Hematopoietic multipotent progenitor cell treated with erythropoietin and hydrocortisone succinate and interleukin-3 and kit ligand, for 4 days (in vitro differentiated cells): ENCODE measurements around the gene TSHZ2.
A peak's percentile ranks its signal among the peaks of the same experiment; 100 is the strongest.

ENCODE experiments used
- DNase-seq: peaks from one replicate; pipeline ENCODE4 v3.0.0-alpha.2; 2015

The TSHZ2 gene

DNA sequence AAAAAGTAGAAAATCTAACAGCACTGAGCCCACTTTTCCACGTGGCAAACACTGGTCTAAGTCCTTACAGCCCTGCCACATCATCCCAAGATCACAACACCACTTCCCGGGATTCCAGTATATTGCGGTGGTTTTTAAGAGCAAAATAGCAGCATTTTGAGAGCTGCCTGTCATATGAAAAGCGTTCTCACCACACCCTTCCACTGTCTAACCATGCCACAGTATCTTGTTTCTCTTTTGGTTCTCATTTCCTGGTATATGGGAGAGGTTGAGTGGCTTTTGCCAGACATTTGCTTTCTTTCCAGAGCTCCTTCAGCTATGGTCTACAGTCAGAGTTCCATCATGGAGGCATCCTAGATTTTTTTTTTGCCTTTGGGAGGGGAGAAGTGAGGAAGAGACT lies 243.0 kb downstream of the TSHZ2 start:
- no peak for DNase-seq

- DNase-seq: no peak
These were observed 244.3 kb downstream of the TSHZ2 start for GRCh38 chr20:53216478-53216855.

- DNase-seq: peak; percentile 60
These were observed 244.9 kb downstream of the TSHZ2 start for GRCh38 chr20:53216856-53217576.

DNA sequence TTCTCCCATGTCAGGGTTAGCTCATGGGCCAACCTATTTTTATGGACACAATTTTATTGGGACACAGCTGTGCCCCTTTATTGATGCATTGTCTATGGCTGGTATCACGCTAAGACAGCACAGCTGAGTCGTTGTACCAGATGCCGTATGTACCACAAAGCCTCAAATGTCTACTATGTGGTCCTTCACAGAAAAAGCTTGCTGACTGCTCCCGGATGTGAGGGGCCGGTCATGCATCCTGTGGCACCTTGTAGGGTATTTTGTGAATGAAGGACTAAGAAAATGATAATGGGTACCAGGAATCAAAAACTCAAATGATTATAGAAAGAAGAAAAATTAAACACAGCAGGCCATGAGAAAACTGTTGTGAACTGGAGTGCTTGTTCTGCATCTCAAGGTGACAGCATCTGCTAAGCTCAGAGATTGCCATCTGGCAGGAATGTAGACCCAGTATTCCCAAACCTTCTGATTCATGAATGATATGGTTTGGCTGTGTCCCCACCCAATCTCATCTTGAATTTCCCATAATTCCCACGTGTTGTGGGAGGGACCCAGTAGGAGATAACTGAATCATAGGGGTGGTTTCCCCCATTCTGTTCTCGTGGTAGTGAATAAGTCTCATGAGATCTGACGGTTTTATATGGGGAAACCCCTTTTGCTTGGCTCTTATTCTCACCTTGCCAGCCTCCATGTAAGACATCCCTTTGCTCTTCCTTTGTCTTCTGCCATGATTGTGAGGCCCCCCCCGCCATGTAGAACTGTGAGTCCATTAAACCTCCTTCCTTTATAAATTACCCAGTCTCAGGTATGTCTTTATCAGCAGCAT lies 248.5 kb downstream of the TSHZ2 start:
- DNase-seq: no peak

GRCh38 chr20:53221731-53222130 lies 249.6 kb downstream of the TSHZ2 start:
- no peak for DNase-seq

DNA sequence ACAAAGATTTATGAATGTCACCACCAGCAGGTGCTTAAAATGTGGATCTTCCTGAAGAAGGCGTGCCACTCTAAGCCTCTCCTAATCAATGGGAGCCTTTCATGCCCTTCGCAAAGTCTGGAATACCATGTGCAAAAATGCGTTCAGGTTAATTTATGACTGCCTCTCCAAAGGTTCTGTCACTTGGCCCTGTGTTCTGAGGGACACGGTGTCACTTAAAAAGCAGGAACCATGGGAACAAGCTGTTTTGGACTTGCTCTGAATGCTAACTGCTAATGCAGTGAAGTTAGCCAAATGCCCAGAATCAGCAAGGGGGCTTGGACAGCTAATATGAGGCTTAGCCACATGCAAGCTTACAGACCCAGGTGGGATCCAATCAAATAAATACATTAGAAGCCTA lies 250.3 kb downstream of the TSHZ2 start:
- DNase-seq: no peak

GRCh38 chr20:53222932-53223331 lies 250.8 kb downstream of the TSHZ2 start:
- DNase-seq: no peak

GRCh38 chr20:53223626-53224172 lies 251.5 kb downstream of the TSHZ2 start:
- no peak for DNase-seq

DNA sequence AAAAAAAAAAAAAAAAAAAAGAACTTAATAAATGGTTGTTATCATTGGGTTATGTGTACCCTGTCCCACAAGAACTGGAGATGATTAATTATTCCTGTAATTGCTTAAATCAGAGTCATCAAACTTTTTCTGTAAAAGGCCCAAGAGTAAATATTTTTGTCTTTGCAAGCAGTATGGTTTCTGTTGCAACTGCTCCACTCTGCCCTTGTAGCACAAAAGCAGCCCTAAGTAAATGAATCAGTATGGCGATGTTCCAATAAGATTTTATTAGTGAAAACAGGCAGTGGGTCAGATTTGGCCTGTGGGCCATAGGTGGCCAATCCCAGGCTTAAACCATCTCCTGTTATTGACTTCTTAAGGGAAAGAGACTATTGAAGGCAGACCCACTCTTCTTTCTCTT lies 252.7 kb downstream of the TSHZ2 start:
- no peak for DNase-seq

GRCh38 chr20:53226826-53227225 lies 254.7 kb downstream of the TSHZ2 start:
- no peak for DNase-seq

DNA sequence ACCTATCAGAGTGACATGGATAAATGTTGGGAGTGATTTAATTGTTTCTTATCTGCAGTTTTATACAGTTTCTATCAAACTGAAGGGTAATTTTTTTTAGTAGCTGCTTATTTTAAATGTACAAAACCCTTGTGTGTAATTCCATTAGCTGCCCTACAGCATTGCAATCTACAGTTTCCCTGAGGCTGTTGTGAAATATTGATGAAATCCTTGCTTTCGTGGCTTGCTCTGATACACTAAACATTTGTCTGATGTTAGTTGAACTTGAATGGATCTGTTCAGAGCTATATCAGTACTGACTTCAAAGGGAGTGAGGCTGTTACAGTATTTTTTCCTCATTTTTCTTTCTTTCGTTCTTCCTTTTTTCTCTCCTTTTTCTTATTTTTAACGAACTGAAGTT lies 255.4 kb downstream of the TSHZ2 start:
- no peak for DNase-seq

DNA sequence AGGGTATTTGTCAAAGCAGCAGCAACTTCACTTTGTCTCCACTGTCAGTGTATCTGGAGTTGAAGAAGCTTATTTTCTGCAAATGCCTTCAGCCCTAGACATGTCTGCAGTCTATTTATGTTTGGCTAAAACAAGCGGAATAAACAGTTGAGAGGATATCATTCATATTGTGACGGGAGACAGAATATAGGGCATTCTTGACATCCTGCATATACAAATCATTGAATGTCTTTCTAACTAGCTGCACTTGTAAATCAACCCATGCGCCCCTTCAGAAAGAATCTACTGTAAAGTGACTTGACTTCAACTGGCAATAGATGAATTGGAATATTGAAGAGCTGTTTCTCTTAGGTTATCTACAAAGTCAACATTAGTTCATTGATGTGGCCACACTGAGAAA lies 258.9 kb downstream of the TSHZ2 start:
- DNase-seq: no peak

DNA sequence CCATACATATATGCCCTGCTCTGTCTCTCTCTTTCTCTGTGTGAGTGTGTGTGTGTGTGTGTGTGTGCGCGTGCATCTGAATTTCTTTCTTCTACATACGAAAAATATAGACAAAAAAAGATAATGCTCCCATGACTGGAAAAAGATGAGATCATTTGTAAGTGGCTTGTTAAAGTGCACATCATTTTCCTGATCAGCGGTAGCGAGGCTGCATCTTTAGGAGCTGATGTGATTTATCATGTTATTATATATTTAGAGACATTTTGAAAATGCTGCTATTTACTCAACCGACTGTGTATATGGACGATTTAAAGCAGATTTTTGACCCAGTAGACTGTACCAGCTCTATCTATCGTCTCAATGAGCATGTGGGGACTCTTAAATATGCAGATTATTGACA lies 265.3 kb downstream of the TSHZ2 start:
- DNase-seq: no peak

GRCh38 chr20:53238121-53238660 lies 266.0 kb downstream of the TSHZ2 start:
- no peak for DNase-seq

DNA sequence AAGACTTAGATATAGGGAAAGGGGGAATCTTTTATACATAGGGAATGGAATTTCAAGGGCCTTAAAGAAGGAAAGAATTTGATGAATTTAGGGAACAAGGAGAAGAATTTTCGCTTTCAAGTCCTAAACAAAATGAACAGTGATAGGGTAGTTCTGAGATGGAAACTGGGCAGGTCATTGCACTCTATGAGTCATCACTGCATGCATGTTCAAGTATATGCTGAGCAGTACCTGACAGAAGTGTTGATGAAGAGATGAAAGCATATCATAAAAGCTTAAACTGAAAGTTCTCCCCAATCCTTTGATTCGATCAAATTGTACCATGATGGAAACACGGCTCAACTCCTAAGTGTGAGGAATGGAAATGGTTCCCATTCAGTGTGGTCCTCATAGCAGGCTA lies 271.0 kb downstream of the TSHZ2 start:
- no peak for DNase-seq

DNA sequence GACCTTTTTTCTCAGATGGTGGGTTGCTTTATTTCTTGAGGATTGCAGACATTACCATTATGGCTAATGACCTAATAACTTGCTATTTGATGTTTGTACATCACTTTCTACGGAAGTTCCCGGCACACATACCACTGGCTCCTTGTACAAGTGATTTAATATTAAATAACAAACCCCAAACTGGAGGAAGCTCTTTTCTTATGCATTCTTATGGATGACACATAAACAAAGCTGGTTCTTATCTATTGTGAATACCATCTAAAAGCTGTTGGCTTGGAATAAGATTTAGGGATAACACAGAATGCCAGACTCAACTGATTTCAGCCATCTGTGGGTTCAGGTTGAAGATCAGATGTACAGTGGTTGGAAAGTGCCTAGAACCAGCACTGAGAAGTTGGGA lies 272.6 kb downstream of the TSHZ2 start:
- DNase-seq: no peak

- peak; percentile 4 for DNase-seq
These were observed 273.4 kb downstream of the TSHZ2 start for GRCh38 chr20:53245574-53245973.

- no peak for DNase-seq
These were observed 275.4 kb downstream of the TSHZ2 start for GRCh38 chr20:53247468-53248103.

DNA sequence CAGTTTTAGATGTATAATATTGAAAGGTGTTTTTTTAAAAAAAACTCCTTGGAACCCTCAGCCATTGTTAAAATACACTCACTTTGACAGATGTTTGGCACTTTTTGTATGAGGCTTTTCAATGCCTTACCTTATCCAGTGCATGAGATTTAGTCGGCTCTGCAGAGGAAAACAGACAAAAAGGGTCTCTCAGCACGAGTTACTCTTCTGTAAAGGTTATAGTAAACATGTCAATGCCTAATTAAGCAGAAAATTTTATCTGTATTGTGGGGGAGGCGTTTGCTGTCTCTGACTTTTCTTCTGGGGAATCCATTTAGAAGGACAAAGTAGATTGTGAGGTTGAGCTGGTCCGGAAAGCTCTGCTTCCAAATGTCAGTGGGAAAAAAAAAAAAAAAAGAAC lies 278.3 kb downstream of the TSHZ2 start:
- DNase-seq: no peak

DNA sequence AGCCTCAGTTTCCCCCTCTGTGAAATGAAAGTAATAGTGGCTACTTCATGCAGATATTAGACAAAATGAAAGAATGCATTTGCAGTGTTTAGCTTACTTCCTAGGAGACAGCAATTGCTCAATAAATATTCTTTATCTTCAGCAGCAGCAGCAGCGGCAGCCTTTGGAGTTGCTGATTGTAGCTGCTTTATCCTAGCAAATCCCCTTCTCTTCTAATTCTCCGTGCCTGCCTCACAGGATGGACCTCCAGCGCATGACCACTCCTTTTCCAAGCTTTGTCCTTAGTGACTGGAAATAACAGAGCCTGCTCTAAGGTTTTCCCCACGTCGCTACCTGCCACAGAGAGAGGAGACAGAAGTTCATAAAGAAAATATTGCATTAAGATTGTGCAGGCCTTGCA lies 279.8 kb downstream of the TSHZ2 start:
- DNase-seq: no peak

DNA sequence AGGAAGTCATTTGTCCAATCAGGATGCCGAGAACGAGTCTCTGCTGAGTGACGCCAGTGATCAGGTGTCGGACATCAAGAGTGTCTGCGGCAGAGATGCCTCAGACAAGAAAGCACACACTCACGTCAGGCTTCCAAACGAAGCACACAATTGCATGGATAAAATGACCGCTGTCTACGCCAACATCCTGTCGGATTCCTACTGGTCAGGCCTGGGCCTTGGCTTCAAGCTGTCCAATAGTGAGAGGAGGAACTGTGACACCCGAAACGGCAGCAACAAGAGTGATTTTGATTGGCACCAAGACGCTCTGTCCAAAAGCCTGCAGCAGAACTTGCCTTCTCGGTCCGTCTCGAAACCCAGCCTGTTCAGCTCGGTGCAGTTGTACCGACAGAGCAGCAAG lies 281.5 kb downstream of the TSHZ2 start:
- no peak for DNase-seq

DNA sequence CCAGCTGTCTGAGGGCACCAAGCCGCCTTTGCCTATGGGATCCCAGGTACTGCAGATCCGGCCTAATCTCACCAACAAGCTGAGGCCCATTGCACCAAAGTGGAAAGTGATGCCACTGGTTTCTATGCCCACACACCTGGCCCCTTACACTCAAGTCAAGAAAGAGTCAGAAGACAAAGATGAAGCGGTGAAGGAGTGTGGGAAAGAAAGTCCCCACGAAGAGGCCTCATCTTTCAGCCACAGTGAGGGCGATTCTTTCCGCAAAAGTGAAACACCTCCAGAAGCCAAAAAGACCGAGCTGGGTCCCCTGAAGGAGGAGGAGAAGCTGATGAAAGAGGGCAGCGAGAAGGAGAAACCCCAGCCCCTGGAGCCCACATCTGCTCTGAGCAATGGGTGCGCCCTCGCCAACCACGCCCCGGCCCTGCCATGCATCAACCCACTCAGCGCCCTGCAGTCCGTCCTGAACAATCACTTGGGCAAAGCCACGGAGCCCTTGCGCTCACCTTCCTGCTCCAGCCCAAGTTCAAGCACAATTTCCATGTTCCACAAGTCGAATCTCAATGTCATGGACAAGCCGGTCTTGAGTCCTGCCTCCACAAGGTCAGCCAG lies 283.0 kb downstream of the TSHZ2 start:
- DNase-seq: no peak

DNA sequence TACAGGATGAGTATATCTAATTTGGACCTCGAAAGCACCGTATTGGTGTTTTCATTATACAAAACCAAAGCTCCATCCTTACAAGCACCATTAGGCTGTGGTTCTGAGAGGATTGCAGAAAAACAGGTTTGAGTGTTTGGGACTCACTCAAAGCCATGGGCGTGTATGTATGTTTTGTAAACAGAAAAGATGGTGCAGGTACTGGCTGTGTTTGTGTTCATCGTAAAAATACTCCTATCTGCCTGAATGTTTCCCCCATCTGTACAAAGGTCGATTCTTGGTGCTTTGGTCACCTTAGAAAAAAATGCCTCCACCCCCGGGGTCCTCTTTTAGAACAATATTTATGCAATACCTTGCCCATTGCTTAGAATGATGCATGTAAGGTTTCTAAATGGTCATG lies 286.6 kb downstream of the TSHZ2 start:
- no peak for DNase-seq
